HEK293T (cell line): ENCODE measurements around the gene KCTD10.

Experiments
- CTCF ChIA-PET: fragments of 350-600 bp; formaldehyde crosslinking; extraction: SDS; loops from one replicate; lab custom pipeline; 2021; ENCODE audit warnings: antibody characterized with exemption, inconsistent platforms; lab: Yijun Ruan, JAX
- POLR2A ChIA-PET: fragments of 350-600 bp; formaldehyde crosslinking; extraction: SDS; loops from one replicate; lab custom pipeline; 2020; ENCODE audit warnings: antibody characterized with exemption, inconsistent platforms; lab: Yijun Ruan, JAX
- DNase-seq: peaks from one replicate; pipeline ENCODE4 v3.0.0; 2012; ENCODE audit warnings: mixed read lengths; ENCODE audit errors: extremely low spot score
- ARNT ChIP-seq: fragments of 450-650 bp; IDR thresholded peaks from 2 replicates; pipeline ENCODE4 v1.6.1; 2017; ENCODE audit warnings: mild to moderate bottlenecking
- BHLHE40 ChIP-seq: fragments of 450-650 bp; IDR thresholded peaks from 2 replicates; pipeline ENCODE4 v1.6.1; 2016; ENCODE audit warnings: mild to moderate bottlenecking, moderate library complexity, borderline replicate concordance
- CTBP1 ChIP-seq: fragments of 450-650 bp; IDR thresholded peaks from 2 replicates; pipeline ENCODE4 v1.6.1; 2016; ENCODE audit warnings: borderline replicate concordance
- ELF4 ChIP-seq: fragments of 450-650 bp; IDR thresholded peaks from 2 replicates; pipeline ENCODE4 v1.6.1; 2017; ENCODE audit warnings: antibody characterized with exemption
- FOXA1 ChIP-seq: fragments of 450-650 bp; IDR thresholded peaks from 2 replicates; pipeline ENCODE4 v1.6.1; 2016; ENCODE audit warnings: mild to moderate bottlenecking
- FOXK2 ChIP-seq: fragments of 450-650 bp; IDR thresholded peaks from 2 replicates; pipeline ENCODE4 v1.6.1; 2016; ENCODE audit warnings: mild to moderate bottlenecking
- FOXM1 ChIP-seq: fragments of 450-650 bp; IDR thresholded peaks from 2 replicates; pipeline ENCODE4 v1.6.1; 2017; ENCODE audit warnings: mild to moderate bottlenecking, borderline replicate concordance
- HDGF ChIP-seq: fragments of 450-650 bp; IDR thresholded peaks from 2 replicates; pipeline ENCODE4 v1.6.1; 2017; ENCODE audit warnings: antibody characterized with exemption, borderline replicate concordance
- L3MBTL2 ChIP-seq: fragments of 450-650 bp; conservative IDR thresholded peaks from 2 replicates; pipeline ENCODE4 v1.6.1; 2016; ENCODE audit warnings: mild to moderate bottlenecking
- LEF1 ChIP-seq: fragments of 450-650 bp; IDR thresholded peaks from 2 replicates; pipeline ENCODE4 v1.6.1; 2017; ENCODE audit warnings: mild to moderate bottlenecking, borderline replicate concordance
- NFRKB ChIP-seq: fragments of 450-650 bp; IDR thresholded peaks from 2 replicates; pipeline ENCODE4 v1.6.1; 2016; ENCODE audit warnings: mild to moderate bottlenecking, moderate library complexity
- SP1 ChIP-seq: fragments of 450-650 bp; IDR thresholded peaks from 2 replicates; pipeline ENCODE4 v1.6.1; 2017
- SUZ12 ChIP-seq: fragments of 450-650 bp; IDR thresholded peaks from 2 replicates; pipeline ENCODE4 v1.6.1; 2016; ENCODE audit warnings: mild to moderate bottlenecking
- TARDBP ChIP-seq: fragments of 450-650 bp; IDR thresholded peaks from 2 replicates; pipeline ENCODE4 v1.6.1; 2016
- ZNF384 ChIP-seq: fragments of 450-650 bp; IDR thresholded peaks from 2 replicates; pipeline ENCODE4 v1.6.1; 2016
- TF ChIP-seq, protein P1 (sequence below): fragments of 450-650 bp; IDR thresholded peaks from 2 replicates; pipeline ENCODE4 v1.6.1; 2016

Gene KCTD10

DNA sequence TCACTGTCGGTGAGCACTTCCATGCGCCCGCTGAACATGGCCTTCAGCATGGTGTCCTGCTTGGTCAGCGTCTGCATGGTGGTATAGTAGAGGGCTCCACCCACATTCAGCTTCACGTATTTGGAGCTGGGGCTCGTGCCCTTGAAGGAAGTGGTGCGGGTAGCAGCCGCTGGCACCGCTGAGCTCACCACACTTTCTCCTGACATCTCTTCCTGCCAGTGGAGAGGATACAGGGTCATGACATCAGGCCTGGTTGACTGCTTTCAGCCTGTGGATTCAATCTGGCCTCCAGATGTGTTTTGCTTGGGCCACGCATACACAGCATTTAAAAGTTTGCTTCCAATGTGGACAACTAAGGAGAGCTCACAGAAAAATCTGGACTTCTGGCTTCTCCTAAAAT, 7.6 kb downstream of the KCTD10 start:
- no peak for DNase-seq
- CTCF ChIA-PET = interaction anchor here (0.6 kb wide), 1 partner anchor 373 kb away, joined by 5 read pairs; no protein-coding TSS in a partner anchor
- TF ChIP-seq TARDBP (no peak), SUZ12 (no peak), ARNT (no peak), HDGF (no peak), ELF4 (no peak)
- TF ChIP-seq, protein P1, sequence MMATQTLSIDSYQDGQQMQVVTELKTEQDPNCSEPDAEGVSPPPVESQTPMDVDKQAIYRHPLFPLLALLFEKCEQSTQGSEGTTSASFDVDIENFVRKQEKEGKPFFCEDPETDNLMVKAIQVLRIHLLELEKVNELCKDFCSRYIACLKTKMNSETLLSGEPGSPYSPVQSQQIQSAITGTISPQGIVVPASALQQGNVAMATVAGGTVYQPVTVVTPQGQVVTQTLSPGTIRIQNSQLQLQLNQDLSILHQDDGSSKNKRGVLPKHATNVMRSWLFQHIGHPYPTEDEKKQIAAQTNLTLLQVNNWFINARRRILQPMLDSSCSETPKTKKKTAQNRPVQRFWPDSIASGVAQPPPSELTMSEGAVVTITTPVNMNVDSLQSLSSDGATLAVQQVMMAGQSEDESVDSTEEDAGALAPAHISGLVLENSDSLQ = no peak
- POLR2A ChIA-PET = interaction anchor here (1.1 kb wide), 1 partner anchor 8 kb away, joined by 4 read pairs; the partner anchor contains the start of genes KCTD10 and UBE3B

DNA sequence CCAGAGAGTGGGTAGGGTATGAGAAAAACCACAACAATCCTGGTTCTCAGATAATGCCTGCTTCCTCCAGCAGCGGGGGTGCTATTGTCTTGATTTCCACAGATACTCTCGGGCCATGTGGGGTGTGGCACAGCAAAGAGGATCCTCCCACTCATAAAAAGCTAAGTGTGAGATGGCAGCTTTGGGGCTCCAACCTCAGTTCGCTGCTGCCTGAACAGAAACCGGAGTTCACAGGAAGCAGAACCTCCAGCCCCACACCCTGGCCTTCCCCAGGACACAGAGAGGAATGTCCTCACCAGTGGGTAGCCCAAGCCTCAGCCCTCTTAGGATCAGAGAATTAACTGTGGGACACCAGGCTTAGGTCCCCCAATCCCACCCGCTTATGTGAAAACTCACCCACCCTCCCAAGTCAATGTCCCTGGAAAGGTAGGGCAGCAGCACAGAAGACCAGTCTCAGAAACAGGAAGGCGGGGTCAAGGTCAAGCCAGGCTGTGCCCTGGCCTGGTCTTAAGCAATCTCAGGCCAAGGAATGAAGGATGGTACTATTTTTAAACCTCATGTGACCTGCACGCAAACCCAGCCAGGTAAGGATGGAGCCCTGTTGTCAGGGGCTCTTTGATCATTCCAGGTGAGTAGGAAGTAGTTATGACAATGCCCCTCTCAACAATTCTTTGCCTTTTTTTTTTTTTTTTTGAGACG, 9.0 kb downstream of the KCTD10 start:
- ChIA-PET CTCF (no interaction called here), POLR2A (no interaction called here)
- TF ChIP-seq FOXM1 (no peak), CTBP1 (no peak), LEF1 (no peak), L3MBTL2 (no peak), FOXA1 (no peak), SP1 (no peak), ARNT (no peak), NFRKB (no peak), HDGF (no peak)
- DNase-seq = no peak

DNA sequence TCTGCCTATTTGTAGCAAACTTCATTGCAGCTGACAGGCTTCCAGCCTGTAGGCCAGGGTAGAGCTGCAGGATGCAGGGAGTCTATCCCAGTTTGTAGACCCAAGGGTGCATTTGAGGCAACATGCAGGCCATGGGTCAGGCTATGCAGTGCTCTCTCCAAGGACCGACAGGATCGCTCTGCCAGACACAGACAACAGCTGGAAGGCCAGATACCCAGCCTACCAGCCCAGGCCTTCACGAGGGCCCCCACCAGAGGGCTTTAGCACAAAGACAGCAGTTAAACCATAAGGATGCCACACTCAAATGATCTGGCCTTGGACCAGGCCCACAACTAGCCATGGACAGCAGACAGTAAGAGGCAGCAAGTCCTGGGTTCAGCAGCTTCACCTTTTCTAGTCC, 10.3 kb downstream of the KCTD10 start:
- TF ChIP-seq ZNF384 (no peak), CTBP1 (no peak), LEF1 (no peak), HDGF (no peak), BHLHE40 (no peak), ELF4 (no peak), FOXK2 (no peak), SUZ12 (no peak), TARDBP (no peak), FOXA1 (no peak), SP1 (no peak), FOXM1 (no peak), L3MBTL2 (no peak), ARNT (no peak)
- TF ChIP-seq, protein P1 = no peak
- no peak for DNase-seq
- ChIA-PET CTCF (no interaction called here), POLR2A (no interaction called here)

DNA sequence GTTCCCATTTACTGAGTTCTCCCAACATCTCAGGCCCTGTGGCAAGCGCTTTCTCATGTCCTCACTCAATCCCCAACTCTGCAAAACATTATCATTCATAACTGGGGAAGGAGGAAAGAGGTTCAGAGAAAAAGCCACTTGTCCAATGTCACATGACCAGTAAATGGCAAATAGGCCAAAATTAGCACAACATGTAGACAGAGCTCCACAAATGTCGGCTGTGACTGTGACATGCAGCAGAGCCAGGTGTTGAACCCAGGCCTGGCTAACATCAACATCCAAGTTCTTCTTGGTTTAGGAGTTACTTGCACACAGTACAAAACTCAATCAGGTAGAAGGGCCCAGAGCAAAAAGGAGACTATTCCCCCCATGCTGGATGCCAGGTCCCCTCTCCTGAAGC, 10.8 kb downstream of the KCTD10 start:
- TF ChIP-seq BHLHE40 = no peak
- TF ChIP-seq TARDBP = no peak
- TF ChIP-seq HDGF = no peak
- no peak for TF ChIP-seq SUZ12
- no peak for TF ChIP-seq LEF1
- TF ChIP-seq SP1 = no peak
- no peak for TF ChIP-seq FOXA1
- no peak for TF ChIP-seq ZNF384
- TF ChIP-seq, protein P1 = no peak
- no peak for TF ChIP-seq NFRKB
- TF ChIP-seq FOXK2 = no peak
- TF ChIP-seq L3MBTL2 = no peak
- no peak for TF ChIP-seq ARNT
- TF ChIP-seq ELF4 = no peak
- TF ChIP-seq FOXM1 = no peak
- no peak for TF ChIP-seq CTBP1
- no peak for DNase-seq
- ChIA-PET POLR2A (no interaction called here), CTCF (no interaction called here)

DNA sequence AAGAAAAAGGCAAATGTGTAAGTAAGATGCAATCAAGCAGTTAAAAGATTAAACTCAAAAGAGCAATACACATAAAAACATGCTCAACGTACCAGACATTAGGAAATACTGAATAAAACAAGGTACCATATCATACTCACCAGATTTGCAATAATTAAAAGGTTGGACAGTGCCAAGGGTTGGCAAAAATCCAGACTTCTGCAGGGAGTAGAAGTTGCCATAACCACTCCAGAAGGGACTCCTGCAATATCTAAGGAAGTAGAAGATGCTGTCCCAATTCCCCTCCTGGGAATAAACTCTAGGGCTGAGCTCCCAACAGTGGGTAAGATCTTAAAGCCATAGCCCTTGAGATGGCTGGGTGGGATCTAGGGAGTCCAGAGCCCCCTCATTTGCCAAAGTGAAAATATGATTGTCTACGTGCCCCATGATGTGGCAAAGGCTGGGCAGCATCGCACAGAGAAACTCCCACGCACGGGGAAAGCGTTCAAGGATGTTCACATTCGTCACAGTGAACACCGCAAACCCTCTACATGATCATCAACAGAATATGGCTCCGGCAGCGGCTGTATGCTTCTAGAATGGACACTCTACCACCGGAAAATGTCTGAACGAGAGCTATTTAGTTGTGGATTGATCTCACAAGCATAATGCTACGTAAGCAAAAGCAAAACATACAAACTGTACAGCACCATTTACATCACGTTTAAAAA, 12.3 kb downstream of the KCTD10 start:
- ChIA-PET CTCF (interaction anchor here (0.9 kb wide), 1 partner anchor 32 kb away, joined by 3 read pairs; no protein-coding TSS in a partner anchor), POLR2A (no interaction called here)
- TF ChIP-seq, protein P1 = no peak
- TF ChIP-seq TARDBP (no peak), L3MBTL2 (no peak), SUZ12 (no peak)
- no peak for DNase-seq
